B cell (primary cell): Measurements from ENCODE around the gene ABCC1. TPM values are rescaled to one million over a fixed set of nuclear protein-coding genes. Genes with fewer than 3 reads are reported as not detected.

Experiments
- ATAC-seq: fragments of 200-7000 bp; cut with Tn5 transposase; one replicate; pipeline ENCODE4 v1.10.0; 2021; ENCODE audit warnings: low read depth, mild to moderate bottlenecking, moderate number of reproducible peaks, moderate library complexity
- CTCF ChIA-PET: fragments of 350-600 bp; sonication (Branson Sonifier 250); formaldehyde crosslinking; loops from one replicate; lab custom pipeline; 2021; ENCODE audit warnings: antibody characterized with exemption, inconsistent platforms; lab: Charles Lee
- POLR2A ChIA-PET: fragments of 350-600 bp; sonication (Branson Sonifier 250); formaldehyde crosslinking; loops from one replicate; lab custom pipeline; 2021; ENCODE audit warnings: antibody characterized with exemption; lab: Charles Lee
- DNase-seq: peaks from one replicate; pipeline ENCODE4 v3.0.0; 2013
- H2AFZ ChIP-seq: 2 replicates; pipeline ENCODE4 v1.6.1; 2012; ENCODE audit warnings: mild to moderate bottlenecking, low read depth, low read length; ENCODE audit not compliant: insufficient read depth, poor library complexity, severe bottlenecking
- H3K27ac ChIP-seq, 2 donors: 1 replicate in 1 of 2; 2 replicates in 1 of 2; pipeline ENCODE4 v1.5.1; 2012 to 2013; ENCODE audit warnings: low read length in 2 of 2, mild to moderate bottlenecking in 2 of 2, moderate library complexity in 1 of 2
- H3K27me3 ChIP-seq, 4 experiments: fragments of 200-600 bp in 1 of 4; sonication (generic) in 1 of 4; replicated peaks in 1 of 4; 1 replicate in 2 of 4; 2 replicates in 2 of 4; pipeline versions ENCODE4 v1.6.1 to v1.7.0; 2013 to 2016; ENCODE audit warnings: low read length in 3 of 4, mild to moderate bottlenecking in 2 of 4, mixed read lengths in 1 of 4, moderate library complexity in 1 of 4; ENCODE audit not compliant: insufficient read depth in 4 of 4, control insufficient read depth in 3 of 4; ENCODE audit errors: control extremely low read depth in 1 of 4
- H3K36me3 ChIP-seq, 2 experiments: replicated peaks in 1 of 2; 1 replicate in 1 of 2; 2 replicates in 1 of 2; pipeline versions ENCODE4 v1.6.1 to v1.7.1; 2013; ENCODE audit warnings: low read length in 1 of 2; ENCODE audit not compliant: insufficient read depth in 2 of 2, control insufficient read depth in 1 of 2; ENCODE audit errors: control extremely low read depth in 1 of 2, extremely low read depth in 1 of 2
- H3K4me1 ChIP-seq, 2 donors: fragments of 200-600 bp in 1 of 2; sonication (generic) in 1 of 2; 1 replicate in 1 of 2; 2 replicates in 1 of 2; pipeline versions ENCODE4 v1.5.1 to v1.6.1; 2013 to 2017; ENCODE audit warnings: low read length in 2 of 2; ENCODE audit not compliant: control insufficient read depth in 2 of 2, insufficient read depth in 2 of 2
- H3K4me2 ChIP-seq: replicated peaks from 2 replicates; pipeline ENCODE3; 2012; ENCODE audit warnings: mild to moderate bottlenecking, low read depth, low read length; ENCODE audit not compliant: poor library complexity, severe bottlenecking
- H3K4me3 ChIP-seq, 5 experiments: fragments of 200-600 bp in 1 of 5; sonication (generic) in 1 of 5; 1 replicate in 3 of 5; 2 replicates in 2 of 5; pipeline versions ENCODE4 v1.5.1 to v1.7.0; 2011 to 2016; ENCODE audit warnings: low read length in 4 of 5, mild to moderate bottlenecking in 4 of 5, low read depth in 2 of 5, control low read depth in 1 of 5, moderate library complexity in 1 of 5; ENCODE audit not compliant: insufficient read depth in 1 of 5; ENCODE audit errors: control extremely low read depth in 1 of 5, extremely low read depth in 1 of 5
- H3K79me2 ChIP-seq: fragments of 200-600 bp; sonication (generic); one replicate; pipeline ENCODE4 v1.6.0; 2016; ENCODE audit warnings: low read length; ENCODE audit not compliant: control insufficient read depth, insufficient read depth
- H3K9ac ChIP-seq: fragments of 200-600 bp; sonication (generic); 2 replicates; pipeline ENCODE4 v1.6.1; 2017; ENCODE audit warnings: mild to moderate bottlenecking, low read length, moderate library complexity
- H3K9me3 ChIP-seq, 3 donors: one replicate each; pipeline versions ENCODE4 v1.6.1 to v1.7.1; 2013; ENCODE audit warnings: low read length in 2 of 3; ENCODE audit not compliant: control insufficient read depth in 2 of 3, insufficient read depth in 1 of 3; ENCODE audit errors: control extremely low read depth in 1 of 3
- H4K20me1 ChIP-seq: 2 replicates; pipeline ENCODE4 v1.6.0; 2012; ENCODE audit warnings: mild to moderate bottlenecking, low read length; ENCODE audit not compliant: insufficient read depth, control insufficient read depth, poor library complexity, severe bottlenecking
- H3K27ac Mint-ChIP-seq: one replicate; pipeline ENCODE4 v1.8.0; 2021; ENCODE audit warnings: mixed read lengths
- H3K27me3 Mint-ChIP-seq: one replicate; pipeline ENCODE4 v1.8.0; 2021; ENCODE audit warnings: mixed read lengths
- H3K4me1 Mint-ChIP-seq: one replicate; pipeline ENCODE4 v1.8.0; 2021; ENCODE audit warnings: mixed read lengths
- H3K4me3 Mint-ChIP-seq: one replicate; pipeline ENCODE4 v1.8.0; 2021; ENCODE audit warnings: mixed read lengths
- H3K9me3 Mint-ChIP-seq: one replicate; pipeline ENCODE4 v1.8.0; 2022; ENCODE audit warnings: mixed read lengths; ENCODE audit not compliant: insufficient read depth
- CTCF ChIP-seq: fragments of 200-600 bp; IDR thresholded peaks from one replicate; pipeline ENCODE4 v1.8.0; 2022; ENCODE audit warnings: antibody characterized with exemption, mild to moderate bottlenecking
- EZH2 ChIP-seq: IDR thresholded peaks from 2 replicates; pipeline ENCODE4 v1.6.1; 2012; ENCODE audit warnings: borderline replicate concordance, low read depth, mild to moderate bottlenecking, moderate library complexity, low read length; ENCODE audit not compliant: insufficient read depth, poor library complexity, severe bottlenecking
- WGBS: methylation state at CpG from one replicate; pipeline ENCODE4 v1.1.5; 2013; ENCODE audit warnings: missing lambda C conversion rate; ENCODE audit not compliant: insufficient coverage; 5-methylcytosine and 5-hydroxymethylcytosine counted together
- intact Hi-C: fragments of 100-400 bp; cut with micrococcal nuclease; formaldehyde crosslinking; loops from one replicate; pipeline ENCODE4 v1.10.0; 2022
- polyA plus RNA-seq: library from polyadenylated mRNA; depleted of rRNA; stranded (reverse); fragments of >200 nt; gene quantifications from 2 replicates; pipeline ENCODE4 v1.2.3, GENCODE V29; 2012
- total RNA-seq, 2 donors: library from RNA; stranded (reverse); fragments of 120-200 nt in 1 of 2; gene quantifications; 1 replicate in 1 of 2; 2 replicates in 1 of 2; pipeline versions ENCODE4 v1.2.3 to v1.2.4, GENCODE V29; 2013 to 2022

The ABCC1 gene
- total and polyA plus RNA-seq, 2 donors (not counting 1 experiment from before 2014, with no cell fraction given): 21.8 to 73.0 TPM

GRCh38 chr16:15974057-15974456 is 24.6 kb downstream of the ABCC1 start:
- Mint-ChIP-seq H3K4me3 (no peak overlapping the region), H3K27me3 (no peaks in the 10 kb centered on the region), H3K27ac (peak overlapping the region; percentile 50), H3K4me1 (peaks cover 11% of the 10 kb centered on the region), H3K9me3 (peaks cover 7% of the 10 kb centered on the region)
- ChIA-PET CTCF (interaction anchor here (0.7 to 1.0 kb wide), 2 partner anchors 22 to 34 kb away, joined by 3 read pairs; no protein-coding TSS in a partner anchor), POLR2A (no interaction called here)
- H3K9me3 ChIP-seq: peaks cover 6 to 50% (median 36%) of the 10 kb centered on the region in 3 donors
- no peak overlapping the region for H2AFZ ChIP-seq
- H3K9ac ChIP-seq: no peak overlapping the region
- H3K27me3 ChIP-seq: no peaks in the 10 kb centered on the region
- peaks cover 100% of the 10 kb centered on the region for H3K79me2 ChIP-seq
- no peaks in the 10 kb centered on the region for H3K4me1 ChIP-seq
- no peak for DNase-seq
- no peak for ATAC-seq
- intact Hi-C loops: no loop called here
- H3K36me3 ChIP-seq: peaks cover 3 to 29% of the 10 kb centered on the region in 2 experiments
- H3K4me3 ChIP-seq: no peak overlapping the region
- no peak overlapping the region for H3K27ac ChIP-seq
- TF ChIP-seq CTCF: no peak
- TF ChIP-seq EZH2: no peak
- peaks cover 49% of the 10 kb centered on the region for H4K20me1 ChIP-seq
- no peak overlapping the region for H3K4me2 ChIP-seq
- whole genome bisulfite sequencing: 83% methylated on average over 1 of the region's 2 CpGs

GRCh38 chr16:15975172-15975571 is 25.8 kb downstream of the ABCC1 start:
- no peak overlapping the region for H3K4me2 ChIP-seq
- H3K79me2 ChIP-seq: peaks cover 100% of the 10 kb centered on the region
- Mint-ChIP-seq H3K27me3 (no peaks in the 10 kb centered on the region), H3K4me1 (peaks cover 11% of the 10 kb centered on the region), H3K27ac (no peak overlapping the region), H3K4me3 (no peak overlapping the region), H3K9me3 (peaks cover 17% of the 10 kb centered on the region)
- H3K27me3 ChIP-seq: no peaks in the 10 kb centered on the region
- no peak overlapping the region for H3K27ac ChIP-seq
- H3K9me3 ChIP-seq: peaks cover 6 to 43% (median 42%) of the 10 kb centered on the region in 3 donors
- CTCF ChIA-PET: no interaction called here
- H4K20me1 ChIP-seq: peaks cover 40% of the 10 kb centered on the region
- ATAC-seq: no peak
- no peak overlapping the region for H3K4me3 ChIP-seq
- POLR2A ChIA-PET: no interaction called here
- DNase-seq: no peak
- H3K4me1 ChIP-seq: no peaks in the 10 kb centered on the region
- no peak overlapping the region for H3K9ac ChIP-seq
- peaks cover 5 to 27% of the 10 kb centered on the region in 2 experiments for H3K36me3 ChIP-seq
- TF ChIP-seq EZH2 (no peak), CTCF (no peak)
- 95% methylated on average over 4 of the region's 5 CpGs for WGBS
- intact Hi-C loops: no loop called here
- no peak overlapping the region for H2AFZ ChIP-seq
